SW480 (cell line): Measurements from ENCODE around the gene WWC2.
A peak's percentile ranks its signal among the peaks of the same experiment; 100 is the strongest.

Experiments used
- DNase-seq: peaks from one replicate; pipeline ENCODE4 v3.0.0-alpha.2; 2016; ENCODE audit warnings: low spot score

WWC2 gene

GRCh38 chr4:183354219-183354618 lies 255.2 kb downstream of the WWC2 start:
- DNase-seq = no peak

- peak; percentile 6 for DNase-seq
These were observed 256.3 kb downstream of the WWC2 start for GRCh38 chr4:183355405-183355804.

- DNase-seq = no peak
These were observed 257.2 kb downstream of the WWC2 start for GRCh38 chr4:183356173-183356830.

- no peak for DNase-seq
These were observed 258.0 kb downstream of the WWC2 start for GRCh38 chr4:183356931-183357675.

- no peak for DNase-seq
These were observed 259.2 kb downstream of the WWC2 start for GRCh38 chr4:183358215-183358755.

- no peak for DNase-seq
These were observed 261.3 kb downstream of the WWC2 start for GRCh38 chr4:183360161-183360919.

- no peak for DNase-seq
These were observed 263.0 kb downstream of the WWC2 start for GRCh38 chr4:183362036-183362435.

GRCh38 chr4:183362916-183363542 lies 264.0 kb downstream of the WWC2 start:
- peak; percentile 2 for DNase-seq

GRCh38 chr4:183364025-183364424 lies 265.0 kb downstream of the WWC2 start:
- DNase-seq = no peak

GRCh38 chr4:183366206-183366835 lies 267.3 kb downstream of the WWC2 start:
- no peak for DNase-seq

GRCh38 chr4:183369073-183369472 lies 270.0 kb downstream of the WWC2 start:
- DNase-seq = no peak
